ENCODE data around the gene SSBP3. TPM values are rescaled to one million over a fixed set of nuclear protein-coding genes. Genes with fewer than 3 reads are reported as not detected.

Gene SSBP3
- total RNA-seq, 2 experiments from 2014 or later: 16.5 to 44.9 TPM

DNA sequence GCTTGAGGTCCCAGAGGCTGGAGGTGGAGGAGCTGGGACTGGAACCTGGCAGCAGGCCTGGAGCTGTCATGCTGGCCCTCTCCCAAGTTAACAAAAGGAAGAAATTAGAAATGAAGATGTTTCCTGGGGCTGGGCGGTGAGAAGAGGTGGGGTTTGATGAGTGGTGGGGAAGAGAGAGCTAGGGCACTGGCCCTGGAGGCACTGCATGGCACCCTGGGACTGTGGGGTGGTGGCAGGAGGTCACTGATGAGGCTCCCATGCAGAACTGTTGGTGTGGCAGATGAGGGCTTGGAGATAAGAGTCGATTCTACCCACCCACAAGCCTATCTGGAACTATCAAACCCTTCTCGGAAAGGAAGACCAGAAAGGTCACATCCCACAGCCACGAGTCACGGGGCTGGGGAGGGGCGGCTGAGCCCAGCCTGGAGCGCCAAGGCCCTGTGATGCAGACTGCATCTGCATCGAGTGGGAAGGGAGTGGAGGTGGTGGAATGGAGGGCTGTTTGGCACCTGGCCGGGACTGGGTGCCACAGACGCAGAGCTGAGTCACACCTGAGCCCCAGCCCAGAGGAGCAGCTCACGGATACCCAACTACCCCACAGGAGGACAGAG is 176.8 kb downstream of the SSBP3 start:
- H3K9me2 ChIP-seq (ENCODE audit: insufficient read depth, low read length): no peaks in the 10 kb centered on the region
- H3K9me3 ChIP-seq (ENCODE audit: low read length): no peaks in the 10 kb centered on the region
- ChIA-PET POLR2A (interaction anchor here (0.6 to 1.1 kb wide), 2 partner anchors 27 to 29 kb away, joined by 3 read pairs; no protein-coding TSS in a partner anchor), CTCF (ENCODE audit: unreplicated experiment) (no interaction called here)
- no peak for DNase-seq (ENCODE audit: low spot score)
- BruUV-seq (replicated peaks): no TSS peak
- intact Hi-C loops (cut with micrococcal nuclease; ENCODE audit: unreplicated experiment): no loop called here
- H3K36me3 ChIP-seq (ENCODE audit: insufficient read depth, low read length): no peaks in the 10 kb centered on the region; the same call in 1 of the 2 replicates
- TF ChIP-seq, protein P1, sequence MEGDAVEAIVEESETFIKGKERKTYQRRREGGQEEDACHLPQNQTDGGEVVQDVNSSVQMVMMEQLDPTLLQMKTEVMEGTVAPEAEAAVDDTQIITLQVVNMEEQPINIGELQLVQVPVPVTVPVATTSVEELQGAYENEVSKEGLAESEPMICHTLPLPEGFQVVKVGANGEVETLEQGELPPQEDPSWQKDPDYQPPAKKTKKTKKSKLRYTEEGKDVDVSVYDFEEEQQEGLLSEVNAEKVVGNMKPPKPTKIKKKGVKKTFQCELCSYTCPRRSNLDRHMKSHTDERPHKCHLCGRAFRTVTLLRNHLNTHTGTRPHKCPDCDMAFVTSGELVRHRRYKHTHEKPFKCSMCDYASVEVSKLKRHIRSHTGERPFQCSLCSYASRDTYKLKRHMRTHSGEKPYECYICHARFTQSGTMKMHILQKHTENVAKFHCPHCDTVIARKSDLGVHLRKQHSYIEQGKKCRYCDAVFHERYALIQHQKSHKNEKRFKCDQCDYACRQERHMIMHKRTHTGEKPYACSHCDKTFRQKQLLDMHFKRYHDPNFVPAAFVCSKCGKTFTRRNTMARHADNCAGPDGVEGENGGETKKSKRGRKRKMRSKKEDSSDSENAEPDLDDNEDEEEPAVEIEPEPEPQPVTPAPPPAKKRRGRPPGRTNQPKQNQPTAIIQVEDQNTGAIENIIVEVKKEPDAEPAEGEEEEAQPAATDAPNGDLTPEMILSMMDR (conservative IDR thresholded peaks at IDR 0.05; ENCODE audit: low read length): no peak
- no peak for TF ChIP-seq EZH2phosphoT487 (IDR thresholded peaks at IDR 0.05; ENCODE audit: borderline replicate concordance, low read depth, low read length)
- no peak overlapping the region for H3K4me2 ChIP-seq (ENCODE audit: low read length)
- H3K4me3 ChIP-seq (ENCODE audit: low read depth, low read length, poor library complexity, severe bottlenecking): no peak overlapping the region
- no peaks in the 10 kb centered on the region for H4K20me1 ChIP-seq (ENCODE audit: insufficient read depth, low read length)
- H3K27ac ChIP-seq (ENCODE audit: low read depth, low read length, poor library complexity, severe bottlenecking): no peak overlapping the region
- H2AFZ ChIP-seq (ENCODE audit: low read length): no peak overlapping the region
- no peaks in the 10 kb centered on the region for H3K79me2 ChIP-seq (ENCODE audit: insufficient read depth, low read depth, low read length)
- H3K4me1 ChIP-seq (ENCODE audit: insufficient read depth, low read length, poor library complexity, severe bottlenecking): no peaks in the 10 kb centered on the region

DNA sequence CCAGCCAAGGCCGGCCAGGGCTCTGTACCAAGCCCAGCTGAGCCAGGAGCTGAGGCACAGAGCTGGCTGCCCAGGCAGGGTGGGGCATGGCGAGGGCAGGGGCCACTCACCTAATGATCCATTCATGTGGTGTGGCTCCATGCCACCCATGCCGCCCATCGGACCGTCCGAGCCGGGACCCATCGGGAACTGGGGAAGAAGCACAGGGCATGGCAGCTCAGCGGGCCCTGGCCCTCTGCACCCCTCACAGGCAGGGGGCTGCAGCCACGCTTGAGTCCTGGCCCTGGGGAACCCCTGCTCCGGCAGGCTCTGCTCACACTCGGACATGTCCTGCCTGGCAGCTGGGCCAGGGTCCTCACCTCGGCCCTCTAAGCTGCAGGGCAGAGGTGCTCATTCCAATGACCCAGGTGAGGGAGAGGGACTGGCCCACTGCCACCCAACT is 177.5 kb downstream of the SSBP3 start:
- intact Hi-C loops (cut with micrococcal nuclease; ENCODE audit: unreplicated experiment): no loop called here
- ChIA-PET CTCF (ENCODE audit: unreplicated experiment) (no interaction called here), POLR2A (interaction anchor here (1.1 kb wide), 1 partner anchor 28 kb away, joined by 3 read pairs; no protein-coding TSS in a partner anchor)

DNA sequence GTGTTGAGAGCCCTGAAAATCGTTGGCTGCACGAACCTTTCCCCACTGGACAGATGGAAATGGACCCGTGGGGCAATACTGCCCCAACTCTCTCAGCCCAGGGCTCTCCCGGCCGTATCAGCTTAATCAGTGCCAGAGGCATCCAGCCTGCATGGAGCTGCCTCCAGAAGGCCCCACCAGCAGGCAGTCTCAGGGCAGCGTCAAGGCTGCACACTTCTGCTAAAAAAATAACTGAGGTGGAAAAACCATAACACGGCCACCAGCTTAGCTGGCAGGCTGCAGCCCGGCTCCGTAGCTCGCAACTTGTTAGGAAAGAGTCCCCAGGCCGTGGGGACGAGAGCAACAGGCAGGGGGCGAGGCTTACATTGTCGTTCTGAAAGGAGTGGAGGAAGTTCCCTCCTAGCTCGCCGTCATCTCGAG is 178.3 kb downstream of the SSBP3 start:
- H3K9me2 ChIP-seq (ENCODE audit: insufficient read depth, low read length): no peaks in the 10 kb centered on the region
- no peak overlapping the region for H3K4me2 ChIP-seq (ENCODE audit: low read length)
- ChIA-PET POLR2A (no interaction called here), CTCF (ENCODE audit: unreplicated experiment) (no interaction called here)
- H2AFZ ChIP-seq (ENCODE audit: low read length): no peak overlapping the region
- H3K9me3 ChIP-seq (ENCODE audit: low read length): no peaks in the 10 kb centered on the region
- H3K36me3 ChIP-seq (ENCODE audit: insufficient read depth, low read length): no peaks in the 10 kb centered on the region; the same call in 1 of the 2 replicates
- no peak overlapping the region for H3K4me3 ChIP-seq (ENCODE audit: low read depth, low read length, poor library complexity, severe bottlenecking)
- H3K27ac ChIP-seq (ENCODE audit: low read depth, low read length, poor library complexity, severe bottlenecking): no peak overlapping the region
- no peaks in the 10 kb centered on the region for H3K79me2 ChIP-seq (ENCODE audit: insufficient read depth, low read depth, low read length)
- H4K20me1 ChIP-seq (ENCODE audit: insufficient read depth, low read length): no peaks in the 10 kb centered on the region
- intact Hi-C loops (cut with micrococcal nuclease; ENCODE audit: unreplicated experiment): no loop called here
- DNase-seq (ENCODE audit: low spot score): no peak
- BruUV-seq (replicated peaks): no TSS peak
- TF ChIP-seq EZH2phosphoT487 (IDR thresholded peaks at IDR 0.05; ENCODE audit: borderline replicate concordance, low read depth, low read length): no peak
- TF ChIP-seq, protein P1 (conservative IDR thresholded peaks at IDR 0.05; ENCODE audit: low read length): no peak
- no peaks in the 10 kb centered on the region for H3K4me1 ChIP-seq (ENCODE audit: insufficient read depth, low read length, poor library complexity, severe bottlenecking)

More for the DNA sequence above, 177.5 kb downstream of the SSBP3 start:
- Histone ChIP-seq H2AFZ (ENCODE audit: low read length) (no peak overlapping the region), H4K20me1 (ENCODE audit: insufficient read depth, low read length) (no peaks in the 10 kb centered on the region), H3K4me3 (ENCODE audit: low read depth, low read length, poor library complexity, severe bottlenecking) (no peak overlapping the region), H3K4me1 (ENCODE audit: insufficient read depth, low read length, poor library complexity, severe bottlenecking) (no peaks in the 10 kb centered on the region), H3K9me2 (ENCODE audit: insufficient read depth, low read length) (no peaks in the 10 kb centered on the region), H3K79me2 (ENCODE audit: insufficient read depth, low read depth, low read length) (no peaks in the 10 kb centered on the region), H3K27ac (ENCODE audit: low read depth, low read length, poor library complexity, severe bottlenecking) (no peak overlapping the region), H3K9me3 (ENCODE audit: low read length) (no peaks in the 10 kb centered on the region), H3K36me3 (ENCODE audit: insufficient read depth, low read length) (no peaks in the 10 kb centered on the region; the same call in 1 of the 2 replicates), H3K4me2 (ENCODE audit: low read length) (no peak overlapping the region)
- TF ChIP-seq, protein P1 (conservative IDR thresholded peaks at IDR 0.05; ENCODE audit: low read length): no peak
- no peak for TF ChIP-seq EZH2phosphoT487 (IDR thresholded peaks at IDR 0.05; ENCODE audit: borderline replicate concordance, low read depth, low read length)
- no TSS peak for BruUV-seq (replicated peaks)
- DNase-seq (ENCODE audit: low spot score): no peak
